ENCODE data around the gene SEMA6B. TPM values are rescaled to one million over a fixed set of nuclear protein-coding genes. Genes with fewer than 3 reads are reported as not detected.

The SEMA6B gene
- total and polyA plus RNA-seq, 10 of the 15 experiments (the other 5 are each of a cell fraction or from before 2014, with no cell fraction given): 0.13 TPM; not detected in 9

- no peaks in the 10 kb centered on the region; a peak in 2 of 4 replicates for H3K36me3 ChIP-seq (ENCODE audit: control insufficient read depth in 2 of 2, insufficient read depth in 2 of 2, low read length in 1 of 2)
- ChIA-PET CTCF (no interaction called here), POLR2A (interaction anchor here (0.6 kb wide), 1 partner anchor 253 kb away, joined by 3 read pairs; no protein-coding TSS in a partner anchor), RAD21 (ENCODE audit: unreplicated experiment) (no interaction called here), SMC1A (ENCODE audit: uncharacterized antibody, unreplicated experiment) (no interaction called here)
- in situ Hi-C loops (cut with MboI): no loop called here
- H3K79me2 ChIP-seq (ENCODE audit: control insufficient read depth, insufficient read depth, low read length): no peaks in the 10 kb centered on the region
- no peak overlapping the region for H2AFZ ChIP-seq (ENCODE audit: control insufficient read depth, low read depth, low read length)
- no TSS peak for BruUV-seq (replicated peaks)
- H3K9me3 ChIP-seq (replicated peaks; ENCODE audit: control insufficient read depth, insufficient read depth, low read length): no peaks in the 10 kb centered on the region
- H3K27ac ChIP-seq (ENCODE audit: control insufficient read depth, insufficient read depth): no peak overlapping the region
- H3K4me1 ChIP-seq (ENCODE audit: control insufficient read depth, insufficient read depth, low read length): no peaks in the 10 kb centered on the region
- no peak overlapping the region for H3K4me2 ChIP-seq (ENCODE audit: control insufficient read depth, insufficient read depth)
- no peaks in the 10 kb centered on the region for H3K27me3 ChIP-seq (replicated peaks in 1 of 2; ENCODE audit: control insufficient read depth in 2 of 2, insufficient read depth in 2 of 2, low read length in 1 of 2)
- intact Hi-C loops (cut with micrococcal nuclease; ENCODE audit: unreplicated experiment): no loop called here
- no peak overlapping the region for H3K4me3 ChIP-seq
- no peak for DNase-seq (ENCODE audit: low read depth, low spot score)
- H3K9ac ChIP-seq (ENCODE audit: control insufficient read depth, insufficient read depth, low read length): no peak overlapping the region
- FAIRE-seq: no peak
- WGBS (ENCODE audit: insufficient coverage, insufficient replicate concordance, low lambda C conversion rate, missing lambda C conversion rate): 83% methylated on average over 21 of the region's 25 CpGs
- no peak for TF ChIP-seq CBFB (IDR thresholded peaks at IDR 0.05; ENCODE audit: low read depth)
- no peak for TF ChIP-seq PRDM15 (CRISPR knock-in tag; IDR thresholded peaks at IDR 0.05)
- no peak for TF ChIP-seq ZBTB33 (IDR thresholded peaks at IDR 0.05)
- TF ChIP-seq HCFC1 (IDR thresholded peaks at IDR 0.05; ENCODE audit: low read length): no peak
- no peak for TF ChIP-seq STAT3 (IDR thresholded peaks at IDR 0.05; ENCODE audit: low read depth, low read length)
- no peak for TF ChIP-seq GATAD2B (conservative IDR thresholded peaks at IDR 0.05; ENCODE audit: low read depth)
- no peak for TF ChIP-seq PAX5 (IDR thresholded peaks at IDR 0.05; ENCODE audit: borderline replicate concordance, low read depth, low read length)
- TF ChIP-seq CEBPB (IDR thresholded peaks at IDR 0.05; ENCODE audit: borderline replicate concordance in 1 of 2, low read depth in 2 of 2, low read length in 2 of 2): no peak
- TF ChIP-seq SPI1 (IDR thresholded peaks at IDR 0.05; ENCODE audit: borderline replicate concordance, insufficient read depth, low read depth, low read length): no peak
- TF ChIP-seq CHD2 (IDR thresholded peaks at IDR 0.05; ENCODE audit: borderline replicate concordance, low read depth, low read length): no peak
- no peak for TF ChIP-seq SIN3A (IDR thresholded peaks at IDR 0.05; ENCODE audit: low read depth, low read length)
- TF ChIP-seq MTA3 (IDR thresholded peaks at IDR 0.05; ENCODE audit: borderline replicate concordance, low read length): no peak
- TF ChIP-seq IRF5 (IDR thresholded peaks at IDR 0.05; ENCODE audit: borderline replicate concordance): no peak
- TF ChIP-seq SMARCA5 (IDR thresholded peaks at IDR 0.05): no peak
- ATAC-seq: no peak
- H4K20me1 ChIP-seq (ENCODE audit: control insufficient read depth, insufficient read depth): no peaks in the 10 kb centered on the region
These were observed 56.2 kb downstream of the SEMA6B start for GRCh38 chr19:4503132-4503824.

Measured in GM12878 (cell line).